Karpas-422 (cell line): ENCODE data around the gene MEGF6. TPM values are rescaled to one million over a fixed set of nuclear protein-coding genes. Genes with fewer than 3 reads are reported as not detected.
A peak's percentile ranks its signal among the peaks of the same experiment; 100 is the strongest.
"Not testable (repeated sequence)": the region's sequence is repeated elsewhere in the genome, so short reads cannot be mapped to it uniquely, and the experiment has no call there.

Experiments used
- DNase-seq: peaks from one replicate; pipeline ENCODE4 v3.0.0-alpha.2; 2015
- H2AFZ ChIP-seq: fragments of 200-600 bp; sonication (generic); 2 replicates; pipeline ENCODE4 v1.6.1; 2014; ENCODE audit warnings: antibody characterized with exemption, low read length, mixed read lengths
- H3K27ac ChIP-seq: fragments of 200-600 bp; sonication (generic); 2 replicates; pipeline ENCODE4 v1.5.1; 2014; ENCODE audit warnings: mild to moderate bottlenecking, low read length, moderate library complexity
- H3K27me3 ChIP-seq: fragments of 200-600 bp; sonication (generic); 2 replicates; pipeline ENCODE4 v1.6.1; 2014; ENCODE audit warnings: low read length, mixed read lengths
- H3K36me3 ChIP-seq: fragments of 200-600 bp; sonication (generic); 2 replicates; pipeline ENCODE4 v1.6.1; 2014; ENCODE audit warnings: low read length, mixed read lengths; ENCODE audit not compliant: insufficient read depth
- H3K4me1 ChIP-seq: fragments of 200-600 bp; sonication (generic); 2 replicates; pipeline ENCODE4 v1.6.1; 2014; ENCODE audit warnings: mild to moderate bottlenecking, low read length, mixed read lengths
- H3K4me2 ChIP-seq: fragments of 200-600 bp; sonication (generic); 2 replicates; pipeline ENCODE4 v1.6.1; 2014; ENCODE audit warnings: low read length, low read depth, mild to moderate bottlenecking; ENCODE audit not compliant: poor library complexity, severe bottlenecking
- H3K4me3 ChIP-seq: fragments of 200-600 bp; sonication (generic); 2 replicates; pipeline ENCODE4 v1.5.1; 2014; ENCODE audit warnings: mild to moderate bottlenecking, antibody characterized with exemption, low read length, mixed read lengths
- H3K79me2 ChIP-seq: fragments of 200-600 bp; sonication (generic); 2 replicates; pipeline ENCODE4 v1.6.1; 2014; ENCODE audit warnings: mild to moderate bottlenecking, low read length, mixed read lengths
- H3K9ac ChIP-seq: fragments of 200-600 bp; sonication (generic); 2 replicates; pipeline ENCODE4 v1.6.0; 2014; ENCODE audit warnings: low read length
- H3K9me2 ChIP-seq: fragments of 200-600 bp; sonication (generic), shearing (Covaris generic); replicated peaks from 2 replicates; pipeline ENCODE4 v1.6.0; 2014; ENCODE audit warnings: mild to moderate bottlenecking, low read length, moderate library complexity; ENCODE audit not compliant: insufficient read depth
- H3K9me3 ChIP-seq: fragments of 300-700, 200-600 bp; sonication (generic); 2 replicates; pipeline ENCODE4 v1.6.1; 2014; ENCODE audit warnings: low read length, mixed read lengths
- H4K20me1 ChIP-seq: fragments of 200-600 bp; sonication (generic); 2 replicates; pipeline ENCODE4 v1.6.1; 2014; ENCODE audit warnings: mild to moderate bottlenecking, antibody characterized with exemption, low read length, low read depth; ENCODE audit not compliant: insufficient read depth
- total RNA-seq: library from RNA; depleted of rRNA; stranded (reverse); fragments of >200 nt; shearing (Covaris generic); gene quantifications from 2 replicates; pipeline ENCODE4 v1.2.3, GENCODE V29; 2014; ENCODE audit warnings: low replicate concordance

MEGF6 gene
- total RNA-seq, 1 experiment from 2014 or later, result not detected

DNA sequence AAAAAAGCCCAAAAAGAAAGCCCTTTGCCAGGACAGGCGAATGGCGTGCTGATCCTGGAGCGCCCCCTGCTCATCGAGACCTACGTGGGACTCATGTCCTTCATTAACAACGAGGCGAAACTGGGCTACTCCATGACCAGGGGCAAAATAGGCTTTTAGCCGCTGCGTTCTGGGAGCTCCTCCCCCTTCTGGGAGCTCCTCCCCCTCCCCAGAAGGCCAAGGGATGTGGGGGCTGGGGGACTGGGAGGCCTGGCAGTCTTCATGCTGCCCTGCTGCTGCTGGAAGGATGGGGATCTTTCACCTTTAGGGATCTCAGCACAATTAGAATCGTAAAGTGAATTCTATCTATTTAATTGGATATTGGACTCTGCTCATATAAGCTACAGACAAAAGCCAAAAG, 17.1 kb upstream of the MEGF6 start:
- no peaks in the 10 kb centered on the region for H3K36me3 ChIP-seq
- peaks cover 16% of the 10 kb centered on the region for H3K4me1 ChIP-seq

DNA sequence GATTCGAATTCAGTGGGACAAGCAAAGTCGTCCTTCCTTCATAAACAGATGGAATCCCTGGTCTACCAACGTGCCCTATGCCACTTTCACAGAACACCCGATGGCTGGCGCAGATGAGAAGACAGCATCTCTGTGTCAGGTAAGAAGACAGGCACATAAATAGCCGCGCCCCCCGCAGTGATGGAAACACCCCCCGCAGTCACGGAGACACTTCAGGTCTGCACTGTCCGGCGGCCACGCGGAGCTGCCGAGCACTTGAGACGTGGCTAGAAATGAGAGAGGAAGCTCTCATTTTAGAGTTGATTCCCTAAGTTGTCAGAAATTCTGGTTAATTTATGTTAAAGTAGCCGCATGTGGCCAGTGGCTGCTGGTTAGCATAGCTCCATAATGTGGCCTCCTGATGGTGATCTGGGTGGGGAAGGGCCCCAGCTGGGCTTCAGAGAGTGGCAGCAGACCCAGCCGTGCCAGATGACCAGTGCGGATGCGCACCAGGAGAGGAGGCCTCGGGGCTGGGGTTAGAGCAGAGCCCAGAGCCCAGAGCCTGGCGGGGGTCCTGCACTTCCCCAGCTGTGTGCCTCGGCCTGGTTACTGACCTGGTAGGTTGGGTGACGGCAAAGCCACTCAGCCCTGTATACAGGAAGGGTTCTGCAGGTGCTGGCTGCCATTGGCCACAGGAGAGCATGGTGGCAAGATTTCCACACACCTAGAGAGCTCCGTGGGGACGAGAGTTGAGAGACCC, 16.4 kb upstream of the MEGF6 start:
- Histone ChIP-seq H2AFZ (no peak overlapping the region), H3K27me3 (no peaks in the 10 kb centered on the region), H3K36me3 (no peaks in the 10 kb centered on the region), H4K20me1 (0 out of 2 replicates have a peak, but pooled peaks cover 4% of the 10 kb centered on the region), H3K4me1 (peaks cover 19% of the 10 kb centered on the region), H3K4me3 (no peak overlapping the region), H3K27ac (no peak overlapping the region), H3K9ac (no peak overlapping the region), H3K4me2 (no peak overlapping the region), H3K9me3 (no peaks in the 10 kb centered on the region), H3K9me2 (no peaks in the 10 kb centered on the region), H3K79me2 (peaks cover 9% of the 10 kb centered on the region)
- DNase-seq, result no peak

More for the DNA sequence above, 17.1 kb upstream of the MEGF6 start:
- Histone ChIP-seq H3K79me2 (peaks cover 9% of the 10 kb centered on the region), H3K27ac (no peak overlapping the region), H3K9me3 (no peaks in the 10 kb centered on the region), H3K27me3 (no peaks in the 10 kb centered on the region), H3K4me3 (no peak overlapping the region), H3K9me2 (no peaks in the 10 kb centered on the region), H4K20me1 (0 out of 2 replicates have a peak, but pooled peaks cover 4% of the 10 kb centered on the region), H3K4me2 (no peak overlapping the region), H2AFZ (no peak overlapping the region), H3K9ac (no peak overlapping the region)
- no peak for DNase-seq

DNA sequence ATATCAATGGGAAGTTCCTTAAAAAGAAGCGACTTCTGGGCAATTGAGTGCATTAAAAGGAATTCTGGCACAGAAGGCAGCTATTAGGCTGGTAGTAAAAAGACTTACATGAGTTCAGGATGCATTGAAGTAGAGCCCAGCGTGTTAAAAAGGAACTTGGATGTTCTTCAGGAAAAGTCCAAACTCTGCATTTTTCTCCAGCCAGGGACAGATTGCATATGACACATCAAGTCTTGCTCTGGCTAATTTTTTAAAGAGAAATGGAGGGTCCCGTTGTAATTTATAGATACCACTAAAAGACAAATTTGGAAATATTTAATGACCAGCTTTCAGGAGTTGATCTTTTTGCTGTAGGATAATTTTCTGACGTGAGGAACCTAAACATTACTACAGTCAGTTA, 14.7 kb upstream of the MEGF6 start:
- Histone ChIP-seq H3K4me1 (peaks cover 19% of the 10 kb centered on the region), H3K79me2 (peaks cover 9% of the 10 kb centered on the region), H3K36me3 (no peaks in the 10 kb centered on the region), H3K27ac (no peak overlapping the region), H3K27me3 (no peaks in the 10 kb centered on the region), H2AFZ (no peak overlapping the region), H3K4me3 (peak overlapping the region; percentile 84), H3K9me2 (no peaks in the 10 kb centered on the region), H3K4me2 (peak overlapping the region; percentile 74), H4K20me1 (0 out of 2 replicates have a peak, but pooled peaks cover 4% of the 10 kb centered on the region), H3K9ac (peak overlapping the region; percentile 81), H3K9me3 (no peaks in the 10 kb centered on the region)
- DNase-seq, result no peak

DNA sequence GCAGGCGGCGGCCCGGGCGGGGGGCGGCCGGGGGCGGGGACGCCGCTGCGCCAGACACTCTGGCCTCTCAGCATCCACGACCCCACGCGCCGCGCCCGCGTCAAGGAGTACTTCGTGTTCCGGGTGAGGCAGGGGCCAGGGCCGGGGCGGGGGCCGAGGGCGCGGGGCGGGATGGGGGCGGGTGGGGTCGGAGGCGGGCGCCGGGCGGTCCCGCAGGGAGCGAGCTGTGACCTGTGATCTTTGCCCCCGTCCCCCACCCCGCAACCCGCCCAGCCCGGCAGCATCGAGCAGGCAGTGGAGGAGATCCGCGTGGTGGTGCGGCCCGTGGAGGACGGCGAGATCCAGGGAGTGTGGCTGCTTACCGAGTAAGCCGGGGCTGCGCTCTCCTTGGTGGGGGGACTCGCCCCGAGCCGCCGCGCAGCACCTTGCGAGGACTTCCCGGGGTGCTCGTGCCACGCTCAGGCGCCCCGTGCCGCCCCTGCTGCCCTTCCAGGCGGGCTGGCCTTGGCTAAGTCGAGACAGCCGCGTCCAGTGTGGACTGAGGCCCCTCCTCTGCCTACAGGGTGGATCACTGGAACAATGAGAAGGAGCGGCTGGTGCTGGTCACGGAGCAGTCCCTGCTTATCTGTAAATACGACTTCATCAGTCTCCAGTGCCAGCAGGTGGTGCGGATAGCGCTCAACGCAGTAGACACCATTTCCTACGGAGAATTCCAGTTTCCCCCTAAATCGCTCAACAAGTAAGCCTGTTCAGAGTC, 14.0 kb upstream of the MEGF6 start:
- H3K9ac ChIP-seq, result peak overlapping the region; percentile 81
- no peaks in the 10 kb centered on the region for H3K27me3 ChIP-seq
- H3K9me3 ChIP-seq, result no peaks in the 10 kb centered on the region
- H3K36me3 ChIP-seq, result no peaks in the 10 kb centered on the region
- H3K9me2 ChIP-seq, result no peaks in the 10 kb centered on the region
- no peak overlapping the region for H3K27ac ChIP-seq
- no peak for DNase-seq
- no peak overlapping the region for H2AFZ ChIP-seq
- H4K20me1 ChIP-seq, result 0 out of 2 replicates have a peak, but pooled peaks cover 4% of the 10 kb centered on the region
- peaks cover 9% of the 10 kb centered on the region for H3K79me2 ChIP-seq
- peak overlapping the region; percentile 74 for H3K4me2 ChIP-seq
- H3K4me1 ChIP-seq, result peaks cover 19% of the 10 kb centered on the region
- H3K4me3 ChIP-seq, result peak overlapping the region; percentile 84

DNA sequence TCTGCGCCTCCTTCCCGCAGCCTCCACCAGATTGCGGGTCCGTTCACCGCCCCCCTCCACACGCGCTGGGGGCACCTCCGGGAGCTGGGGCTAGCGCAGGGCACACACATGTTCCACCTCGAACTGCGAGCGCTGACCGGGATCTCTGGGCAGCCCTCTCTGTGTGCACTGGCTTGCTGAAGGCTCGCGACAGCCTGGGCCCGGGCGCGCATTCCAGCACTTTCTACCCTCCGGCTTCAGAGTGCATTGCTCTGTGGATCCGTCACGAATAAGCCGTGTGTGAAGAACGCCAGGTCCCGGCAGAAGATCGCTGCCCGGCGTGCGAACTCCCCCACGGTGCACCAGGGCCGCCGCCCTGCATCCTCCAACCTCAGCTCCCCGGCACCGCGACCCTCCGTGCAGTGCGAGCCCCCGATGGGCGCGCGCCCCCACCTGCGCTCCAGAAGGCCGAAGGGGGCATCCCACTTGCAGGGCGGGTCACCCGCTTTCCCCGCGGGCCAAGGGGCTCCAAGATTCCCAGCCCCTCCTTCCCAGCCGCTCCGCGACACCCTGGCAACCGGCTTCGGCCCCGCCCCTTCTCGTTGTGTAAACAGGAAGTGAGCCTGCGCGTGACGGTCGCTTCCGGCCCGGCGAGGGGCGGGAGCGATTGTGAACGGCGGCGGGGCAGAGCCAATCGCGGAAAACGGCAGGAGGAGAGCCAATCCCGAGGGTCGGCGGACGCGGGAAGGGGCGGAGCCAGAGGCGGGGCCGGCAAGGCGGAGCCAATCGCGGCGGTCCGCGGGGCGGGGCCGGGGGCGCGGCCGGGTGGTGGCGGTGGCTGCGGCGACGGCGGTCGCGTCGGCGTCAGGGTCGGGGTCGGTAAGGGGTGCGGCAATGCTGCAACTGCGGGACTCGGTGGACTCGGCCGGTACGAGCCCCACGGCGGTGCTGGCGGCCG, 13.2 kb upstream of the MEGF6 start, which contains the start of gene TPRG1L:
Gene TPRG1L (plus strand): TSS at position 816 of the 937 bp plus-strand sequence. CDS start 58 bp downstream, at position 874.
- Histone ChIP-seq H3K79me2 (peaks cover 9% of the 10 kb centered on the region), H3K4me3 (peak within 1 kb of the TSS; percentile 84), H3K9ac (peak within 1 kb of the TSS; percentile 81), H3K27ac (no peak within 1 kb of the TSS), H3K4me1 (peaks cover 21% of the 10 kb centered on the region), H4K20me1 (0 out of 2 replicates have a peak, but pooled peaks cover 4% of the 10 kb centered on the region), H3K27me3 (no peaks in the 10 kb centered on the region), H3K4me2 (peak within 1 kb of the TSS; percentile 74), H3K9me3 (no peaks in the 10 kb centered on the region), H3K36me3 (no peaks in the 10 kb centered on the region), H3K9me2 (no peaks in the 10 kb centered on the region), H2AFZ (peak within 1 kb of the TSS; percentile 68; the same call in 1 of the 2 replicates)
- DNase-seq, result peak; percentile 99

DNA sequence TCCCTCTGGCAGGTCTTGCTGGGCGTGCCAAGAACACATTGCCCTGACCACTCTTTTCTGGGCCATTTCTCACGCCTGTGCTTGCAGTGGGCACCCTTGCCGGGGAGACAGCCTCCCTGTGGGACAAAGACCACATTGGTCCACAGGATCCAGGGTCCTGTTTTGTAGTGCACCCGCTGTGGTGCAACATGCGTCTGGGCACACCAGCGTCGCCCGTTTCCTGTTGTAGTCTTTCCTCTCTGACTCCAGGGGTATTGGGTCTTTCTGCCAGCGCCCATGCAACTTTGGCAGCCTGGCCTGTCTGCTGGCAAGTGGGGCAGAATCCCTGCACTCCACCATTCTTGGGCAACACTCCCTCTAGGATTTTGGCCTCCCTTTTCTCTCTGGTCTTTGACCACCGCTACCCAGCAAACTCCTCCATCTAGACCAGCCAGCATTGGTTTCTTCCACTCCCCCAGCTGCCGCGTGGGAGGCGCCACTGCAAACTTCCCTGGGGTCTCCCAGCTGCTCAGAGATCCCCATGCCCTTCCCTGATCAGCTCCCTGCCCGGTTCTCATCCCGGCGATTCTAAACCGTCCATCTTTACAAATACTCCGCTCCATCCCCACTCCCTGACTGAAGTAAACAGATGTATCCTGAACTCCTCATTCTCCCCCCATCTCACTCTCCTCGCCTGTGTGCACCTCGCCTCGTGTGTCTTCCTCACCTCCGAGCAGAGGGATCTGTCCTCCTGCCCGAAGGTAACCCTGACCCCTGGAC, 12.3 kb upstream of the MEGF6 start:
- Histone ChIP-seq H4K20me1 (0 out of 2 replicates have a peak, but pooled peaks cover 4% of the 10 kb centered on the region), H3K9me3 (no peaks in the 10 kb centered on the region), H3K4me2 (peak overlapping the region; percentile 74), H3K27ac (no peak overlapping the region), H3K9me2 (no peaks in the 10 kb centered on the region), H3K4me3 (peak overlapping the region; percentile 84), H3K9ac (peak overlapping the region; percentile 76), H2AFZ (no peak overlapping the region), H3K36me3 (no peaks in the 10 kb centered on the region), H3K4me1 (peaks cover 25% of the 10 kb centered on the region), H3K79me2 (peaks cover 9% of the 10 kb centered on the region), H3K27me3 (no peaks in the 10 kb centered on the region)
- DNase-seq, result no peak

DNA sequence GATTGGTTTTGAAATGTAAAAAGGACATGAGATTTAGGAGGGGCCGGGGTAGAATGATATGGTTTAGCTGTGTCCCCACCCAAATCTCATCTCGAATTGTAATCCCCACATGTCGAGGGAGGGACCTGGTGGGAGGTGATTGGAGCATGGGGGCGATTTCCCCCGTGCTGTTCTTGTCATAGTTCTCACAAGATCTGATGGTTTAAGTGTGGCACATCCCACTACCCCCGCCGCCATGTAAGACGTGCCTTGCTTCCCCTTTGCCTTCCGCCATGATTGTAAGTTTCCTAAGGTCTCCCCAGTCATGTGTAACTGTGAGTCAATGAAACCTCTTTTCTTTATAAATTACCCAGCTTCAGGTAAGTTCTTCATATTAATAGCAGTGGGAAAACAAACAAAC, 10.8 kb upstream of the MEGF6 start:
- H3K4me1 ChIP-seq, result peaks cover 25% of the 10 kb centered on the region
- not testable (repeated sequence) for DNase-seq, H3K4me2 ChIP-seq, H4K20me1 ChIP-seq, H3K4me3 ChIP-seq, H3K9me3 ChIP-seq, H3K27me3 ChIP-seq, H3K9me2 ChIP-seq, H3K9ac ChIP-seq, H3K27ac ChIP-seq, H2AFZ ChIP-seq, H3K79me2 ChIP-seq, H3K36me3 ChIP-seq
